ENCODE data around the gene HSFX3. TPM values are rescaled to one million over a fixed set of nuclear protein-coding genes. Genes with fewer than 3 reads are reported as not detected.
A peak's percentile ranks its signal among the peaks of the same experiment; 100 is the strongest.
"Not testable (repeated sequence)": the region's sequence is repeated elsewhere in the genome, so short reads cannot be mapped to it uniquely, and the experiment has no call there.

Gene HSFX3
- total RNA-seq, 1 experiment from 2014 or later, result not detected

DNA sequence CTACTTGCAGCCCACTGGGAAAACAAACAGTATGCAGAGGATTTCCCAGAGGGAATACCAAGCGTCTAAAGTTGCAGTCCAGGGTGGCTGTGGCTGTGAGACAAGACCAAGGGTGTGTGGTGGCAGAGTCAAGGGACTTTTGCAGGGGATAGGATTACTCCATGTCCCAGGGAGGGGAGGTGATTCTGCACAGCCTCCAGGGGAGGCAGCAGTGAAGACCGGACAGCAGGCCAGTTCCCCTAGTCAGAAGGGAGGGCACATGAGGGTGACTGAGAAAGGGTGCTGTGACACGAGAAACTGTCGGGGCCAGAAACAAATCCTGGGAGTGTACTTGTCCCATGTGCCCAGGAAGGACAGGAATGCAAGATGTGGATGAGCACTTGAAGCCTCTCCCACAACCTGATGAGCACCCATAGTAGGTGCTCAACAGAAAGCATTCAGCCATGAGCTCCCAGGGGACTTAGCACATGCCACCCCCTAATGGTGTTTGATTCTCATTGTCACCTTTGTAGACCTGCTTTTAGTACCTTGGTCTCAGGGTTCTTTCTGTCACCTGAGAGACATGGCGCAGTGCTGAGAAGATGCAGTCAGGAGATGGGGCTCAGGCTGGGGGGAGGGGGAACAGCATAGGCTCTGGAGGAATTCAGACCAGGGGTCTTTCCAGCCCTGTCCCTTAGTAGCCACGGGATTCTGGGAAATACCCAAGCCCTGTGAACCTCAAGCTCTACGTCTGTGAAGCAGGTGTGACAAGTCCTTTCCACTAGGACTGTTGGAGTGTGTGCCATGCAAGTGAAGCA lies 18.1 kb upstream of the HSFX3 start:
- H3F3A ChIP-seq (ENCODE audit: low read length, unreplicated experiment), result no peaks in the 10 kb centered on the region
- no peaks in the 10 kb centered on the region for H4K20me1 ChIP-seq (ENCODE audit: low read length)
- H3K9me3 ChIP-seq (ENCODE audit: low read length), result no peaks in the 10 kb centered on the region
- H3K36me3 ChIP-seq (ENCODE audit: low read depth, low read length), result no peaks in the 10 kb centered on the region
- no TSS peak for BruUV-seq (replicated peaks)
- DNase-seq (peak; percentile 0), ATAC-seq (no peak)
- no peaks in the 10 kb centered on the region for H3K79me2 ChIP-seq (ENCODE audit: low read length)
- H3K27ac ChIP-seq (ENCODE audit: low read length), result no peak overlapping the region
- TF ChIP-seq, protein P1, sequence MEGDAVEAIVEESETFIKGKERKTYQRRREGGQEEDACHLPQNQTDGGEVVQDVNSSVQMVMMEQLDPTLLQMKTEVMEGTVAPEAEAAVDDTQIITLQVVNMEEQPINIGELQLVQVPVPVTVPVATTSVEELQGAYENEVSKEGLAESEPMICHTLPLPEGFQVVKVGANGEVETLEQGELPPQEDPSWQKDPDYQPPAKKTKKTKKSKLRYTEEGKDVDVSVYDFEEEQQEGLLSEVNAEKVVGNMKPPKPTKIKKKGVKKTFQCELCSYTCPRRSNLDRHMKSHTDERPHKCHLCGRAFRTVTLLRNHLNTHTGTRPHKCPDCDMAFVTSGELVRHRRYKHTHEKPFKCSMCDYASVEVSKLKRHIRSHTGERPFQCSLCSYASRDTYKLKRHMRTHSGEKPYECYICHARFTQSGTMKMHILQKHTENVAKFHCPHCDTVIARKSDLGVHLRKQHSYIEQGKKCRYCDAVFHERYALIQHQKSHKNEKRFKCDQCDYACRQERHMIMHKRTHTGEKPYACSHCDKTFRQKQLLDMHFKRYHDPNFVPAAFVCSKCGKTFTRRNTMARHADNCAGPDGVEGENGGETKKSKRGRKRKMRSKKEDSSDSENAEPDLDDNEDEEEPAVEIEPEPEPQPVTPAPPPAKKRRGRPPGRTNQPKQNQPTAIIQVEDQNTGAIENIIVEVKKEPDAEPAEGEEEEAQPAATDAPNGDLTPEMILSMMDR (conservative IDR thresholded peaks at IDR 0.05; ENCODE audit: low read depth, low read length), result no peak
- TF ChIP-seq EZH2 (IDR thresholded peaks at IDR 0.05; ENCODE audit: low read length, unreplicated experiment) (no peak), EZH2phosphoT487 (IDR thresholded peaks at IDR 0.05; ENCODE audit: borderline replicate concordance, low read length) (no peak)
- intact Hi-C loops (cut with micrococcal nuclease), result no loop called here
- H3K9ac ChIP-seq (ENCODE audit: low read length), result no peak overlapping the region
- H2AFZ ChIP-seq (ENCODE audit: low read length), result no peak overlapping the region
- H3K27me3 ChIP-seq (ENCODE audit: low read length), result no peaks in the 10 kb centered on the region
- no peaks in the 10 kb centered on the region for H3K4me1 ChIP-seq (ENCODE audit: insufficient read depth, low read length)
- no peaks in the 10 kb centered on the region for H3K9me2 ChIP-seq (replicated peaks; ENCODE audit: low read length)
- ChIA-PET POLR2A (ENCODE audit: unreplicated experiment) (no interaction called here), CTCF (no interaction called here)
- H3K4me3 ChIP-seq (ENCODE audit: low read length), result no peak overlapping the region
- no peak overlapping the region for H3K4me2 ChIP-seq (ENCODE audit: low read length)

DNA sequence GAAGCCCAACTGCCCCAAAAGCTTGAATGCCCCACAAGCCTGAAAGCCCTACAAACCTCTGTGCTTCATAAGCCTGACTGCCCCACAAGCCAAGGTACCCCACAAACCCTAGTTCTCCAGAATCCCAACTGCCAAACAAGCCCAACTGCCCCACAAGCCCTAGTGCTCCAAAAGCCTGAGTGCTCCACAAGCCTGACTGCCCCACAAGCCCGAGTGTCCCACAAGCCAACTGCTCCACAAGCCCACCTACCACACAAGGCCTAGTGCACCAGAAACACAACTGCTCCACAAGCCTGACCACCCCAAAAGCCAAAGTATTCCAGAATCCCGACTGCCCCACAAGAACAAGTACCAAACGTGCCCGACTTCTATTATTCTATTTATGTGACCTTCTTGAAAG lies 13.6 kb upstream of the HSFX3 start:
- H4K20me1 ChIP-seq (ENCODE audit: low read length), result no peaks in the 10 kb centered on the region
- CTCF ChIA-PET, result no interaction called here
- no TSS peak for BruUV-seq (replicated peaks)

DNA sequence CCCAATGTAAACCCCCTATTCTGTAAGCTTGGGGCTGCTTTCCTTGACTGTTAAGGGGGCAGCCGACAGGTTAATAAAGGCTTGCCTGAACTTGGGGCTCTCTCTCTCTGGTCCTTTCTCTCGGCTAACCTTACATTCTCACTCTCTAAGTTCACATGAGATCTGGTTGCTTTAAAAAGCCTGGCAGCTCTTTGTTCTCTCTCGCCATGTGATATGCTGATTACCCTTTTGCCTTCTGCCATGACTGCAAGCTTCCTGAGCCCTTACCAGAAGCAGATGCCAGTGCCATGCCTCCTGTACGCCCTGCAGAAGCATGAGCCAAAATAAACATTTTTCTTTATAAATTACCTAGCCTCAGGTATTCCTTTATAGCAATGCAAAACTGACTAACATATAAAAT lies 5.5 kb upstream of the HSFX3 start:
- intact Hi-C loops (cut with micrococcal nuclease); H3K4me2 ChIP-seq (ENCODE audit: low read length); H3K27ac ChIP-seq (ENCODE audit: low read length); H3F3A ChIP-seq (ENCODE audit: low read length, unreplicated experiment); ATAC-seq; CTCF ChIA-PET; H3K9ac ChIP-seq (ENCODE audit: low read length); BruUV-seq (replicated peaks); H3K79me2 ChIP-seq (ENCODE audit: low read length); DNase-seq; POLR2A ChIA-PET (ENCODE audit: unreplicated experiment); H2AFZ ChIP-seq (ENCODE audit: low read length); H3K4me3 ChIP-seq (ENCODE audit: low read length); H3K36me3 ChIP-seq (ENCODE audit: low read depth, low read length); H3K9me3 ChIP-seq (ENCODE audit: low read length); H3K4me1 ChIP-seq (ENCODE audit: insufficient read depth, low read length); H3K27me3 ChIP-seq (ENCODE audit: low read length); H4K20me1 ChIP-seq (ENCODE audit: low read length); H3K9me2 ChIP-seq (replicated peaks; ENCODE audit: low read length): not testable (repeated sequence)

More for the DNA sequence above, 13.6 kb upstream of the HSFX3 start:
- DNase-seq (no peak), ATAC-seq (no peak)
- no peaks in the 10 kb centered on the region for H3K9me2 ChIP-seq (replicated peaks; ENCODE audit: low read length)
- no peaks in the 10 kb centered on the region for H3K27me3 ChIP-seq (ENCODE audit: low read length)
- H3K4me3 ChIP-seq (ENCODE audit: low read length), result no peak overlapping the region
- H3K9ac ChIP-seq (ENCODE audit: low read length), result no peak overlapping the region
- H3K9me3 ChIP-seq (ENCODE audit: low read length), result no peaks in the 10 kb centered on the region
- no peaks in the 10 kb centered on the region for H3K4me1 ChIP-seq (ENCODE audit: insufficient read depth, low read length)
- no peak overlapping the region for H3K27ac ChIP-seq (ENCODE audit: low read length)
- no peaks in the 10 kb centered on the region for H3F3A ChIP-seq (ENCODE audit: low read length, unreplicated experiment)
- H3K4me2 ChIP-seq (ENCODE audit: low read length), result no peak overlapping the region
- TF ChIP-seq EZH2 (IDR thresholded peaks at IDR 0.05; ENCODE audit: low read length, unreplicated experiment), result no peak
- TF ChIP-seq, protein P1 (conservative IDR thresholded peaks at IDR 0.05; ENCODE audit: low read depth, low read length), result no peak
- TF ChIP-seq EZH2phosphoT487 (IDR thresholded peaks at IDR 0.05; ENCODE audit: borderline replicate concordance, low read length), result no peak
- no peaks in the 10 kb centered on the region for H3K79me2 ChIP-seq (ENCODE audit: low read length)
- H3K36me3 ChIP-seq (ENCODE audit: low read depth, low read length), result no peaks in the 10 kb centered on the region
- POLR2A ChIA-PET (ENCODE audit: unreplicated experiment), result no interaction called here
- H2AFZ ChIP-seq (ENCODE audit: low read length), result no peak overlapping the region
- intact Hi-C loops (cut with micrococcal nuclease), result no loop called here

DNA sequence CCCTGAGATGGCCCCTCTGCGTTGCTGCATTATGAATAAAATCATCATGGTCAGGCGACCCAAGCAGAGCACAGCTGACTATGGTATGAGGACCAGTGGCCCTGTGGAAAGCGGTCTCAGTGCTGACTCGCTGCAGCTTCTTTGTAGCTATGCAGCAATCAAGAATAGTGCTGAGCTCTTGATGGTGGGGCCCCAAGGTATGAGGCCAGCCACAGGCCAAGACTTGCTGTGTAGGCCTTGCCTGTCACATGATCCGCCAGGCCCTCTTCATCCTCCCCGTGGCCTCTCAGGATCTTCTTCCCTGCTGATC lies 2.2 kb upstream of the HSFX3 start:
- not testable (repeated sequence) for ATAC-seq

DNA sequence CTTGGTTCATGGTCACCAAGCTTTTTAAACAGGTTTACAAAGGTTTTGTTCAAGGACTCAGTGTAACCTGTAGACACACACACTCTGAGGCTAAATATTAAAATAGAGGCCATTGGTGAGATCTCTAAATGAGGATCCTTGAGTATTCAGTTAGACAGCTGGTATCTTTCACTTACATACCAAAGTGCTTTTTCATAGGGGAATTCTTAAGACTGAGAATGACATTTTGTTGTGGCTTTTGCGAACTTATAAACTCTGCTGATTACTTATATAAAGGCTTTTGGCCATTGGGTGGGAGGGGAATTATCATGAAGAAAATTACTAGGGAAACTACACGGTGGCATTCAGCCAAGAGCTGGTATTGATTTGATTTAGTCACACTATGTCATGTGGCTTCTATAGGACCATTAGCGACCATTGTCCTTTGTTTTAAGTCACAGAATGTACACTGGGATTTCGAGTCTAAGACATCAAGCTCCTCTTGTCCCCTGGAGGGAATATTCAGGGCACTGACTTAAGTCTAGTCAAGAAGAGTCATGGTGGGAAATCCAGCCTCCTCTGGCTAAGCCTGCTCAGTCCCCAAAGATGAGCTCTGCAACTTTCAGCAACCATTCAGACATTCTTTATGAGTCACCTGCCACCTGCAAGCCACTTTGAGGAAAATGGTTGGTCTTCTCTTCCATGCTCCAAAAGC lies 1.7 kb upstream of the HSFX3 start:
- H3K27me3 ChIP-seq (ENCODE audit: low read length); POLR2A ChIA-PET (ENCODE audit: unreplicated experiment); H3K4me1 ChIP-seq (ENCODE audit: insufficient read depth, low read length); H3K9me2 ChIP-seq (replicated peaks; ENCODE audit: low read length); H3K79me2 ChIP-seq (ENCODE audit: low read length); H4K20me1 ChIP-seq (ENCODE audit: low read length); H3K36me3 ChIP-seq (ENCODE audit: low read depth, low read length); H3K4me3 ChIP-seq (ENCODE audit: low read length); H3F3A ChIP-seq (ENCODE audit: low read length, unreplicated experiment); DNase-seq; H3K9me3 ChIP-seq (ENCODE audit: low read length); H2AFZ ChIP-seq (ENCODE audit: low read length); ATAC-seq; CTCF ChIA-PET; BruUV-seq (replicated peaks); intact Hi-C loops (cut with micrococcal nuclease); H3K4me2 ChIP-seq (ENCODE audit: low read length); H3K9ac ChIP-seq (ENCODE audit: low read length); H3K27ac ChIP-seq (ENCODE audit: low read length): not testable (repeated sequence)

More for the DNA sequence above, 2.2 kb upstream of the HSFX3 start:
- H3K9me2 ChIP-seq (replicated peaks; ENCODE audit: low read length); POLR2A ChIA-PET (ENCODE audit: unreplicated experiment); DNase-seq; H3K9ac ChIP-seq (ENCODE audit: low read length); CTCF ChIA-PET; H3F3A ChIP-seq (ENCODE audit: low read length, unreplicated experiment); H3K4me2 ChIP-seq (ENCODE audit: low read length); H3K27me3 ChIP-seq (ENCODE audit: low read length); H3K27ac ChIP-seq (ENCODE audit: low read length); H2AFZ ChIP-seq (ENCODE audit: low read length); H3K4me3 ChIP-seq (ENCODE audit: low read length); BruUV-seq (replicated peaks); H4K20me1 ChIP-seq (ENCODE audit: low read length); H3K79me2 ChIP-seq (ENCODE audit: low read length); intact Hi-C loops (cut with micrococcal nuclease); H3K4me1 ChIP-seq (ENCODE audit: insufficient read depth, low read length); H3K9me3 ChIP-seq (ENCODE audit: low read length); H3K36me3 ChIP-seq (ENCODE audit: low read depth, low read length): not testable (repeated sequence)

Data from PC-3 (cell line).